Esophagus mucosa (tissue), 1 donor: Measurements from ENCODE around the gene GIGYF1. TPM values are rescaled to one million over a fixed set of nuclear protein-coding genes. Genes with fewer than 3 reads are reported as not detected.

Experiments used
- total RNA-seq: library from RNA; stranded (reverse); gene quantifications from one replicate; pipeline ENCODE4 v1.2.4, GENCODE V29; 2023
- donor health status: DM: yes; HTN: yes; CAD: no.

The GIGYF1 gene
- total RNA-seq, 1 donor from 2014 or later, result 10.4 TPM

Other genes starting within 250 kb of the GIGYF1 start
- 0.24 TPM for gene SPACDR, start 230.0 kb downstream of the GIGYF1 start, total RNA-seq
- gene TSC22D4, start 215.0 kb downstream of the GIGYF1 start, total RNA-seq, result 31.1 TPM
- gene NYAP1, start 210.3 kb downstream of the GIGYF1 start, total RNA-seq, result 0.16 TPM
- gene AGFG2, start 155.0 kb downstream of the GIGYF1 start, total RNA-seq, result 19.5 TPM
- gene SAP25, start 120.3 kb downstream of the GIGYF1 start, total RNA-seq, result 0.32 TPM
- 19.3 TPM for gene LRCH4, start 108.1 kb downstream of the GIGYF1 start, total RNA-seq
- 0.32 TPM for gene FBXO24, start 107.9 kb downstream of the GIGYF1 start, total RNA-seq
- 5.2 TPM for gene PCOLCE, start 91.9 kb downstream of the GIGYF1 start, total RNA-seq
- 23.2 TPM for gene MOSPD3, start 81.7 kb downstream of the GIGYF1 start, total RNA-seq
- gene TFR2, start 52.7 kb downstream of the GIGYF1 start, total RNA-seq, result 0.68 TPM
- gene ACTL6B, start 37.8 kb downstream of the GIGYF1 start, total RNA-seq, result not detected
- 289 TPM for gene GNB2, start 20.5 kb downstream of the GIGYF1 start, total RNA-seq
- 33.4 TPM for gene POP7, start 11.9 kb upstream of the GIGYF1 start, total RNA-seq
- gene EPO, start 26.2 kb upstream of the GIGYF1 start, total RNA-seq, result not detected
- 0.04 TPM for gene ZAN, start 39.3 kb upstream of the GIGYF1 start, total RNA-seq
- gene EPHB4, start 133.3 kb upstream of the GIGYF1 start, total RNA-seq, result 30.3 TPM
- 13.5 TPM for gene SLC12A9, start 158.5 kb upstream of the GIGYF1 start, total RNA-seq
- gene TRIP6, start 173.1 kb upstream of the GIGYF1 start, total RNA-seq, result 61.1 TPM
- 63.5 TPM for gene SRRT, start 180.9 kb upstream of the GIGYF1 start, total RNA-seq
- 2.1 TPM for gene UFSP1, start 195.5 kb upstream of the GIGYF1 start, total RNA-seq
- gene ACHE, start 201.6 kb upstream of the GIGYF1 start, total RNA-seq, result 0.44 TPM